NCI-H446 treated with DMSO at 0.1 percent for 48 hours (cell line): ENCODE results near the gene RGS17.

Experiments
- DNase-seq: peaks from one replicate; lab custom pipeline; 2025; lab: John Stamatoyannopoulos, UW

Gene RGS17

DNA sequence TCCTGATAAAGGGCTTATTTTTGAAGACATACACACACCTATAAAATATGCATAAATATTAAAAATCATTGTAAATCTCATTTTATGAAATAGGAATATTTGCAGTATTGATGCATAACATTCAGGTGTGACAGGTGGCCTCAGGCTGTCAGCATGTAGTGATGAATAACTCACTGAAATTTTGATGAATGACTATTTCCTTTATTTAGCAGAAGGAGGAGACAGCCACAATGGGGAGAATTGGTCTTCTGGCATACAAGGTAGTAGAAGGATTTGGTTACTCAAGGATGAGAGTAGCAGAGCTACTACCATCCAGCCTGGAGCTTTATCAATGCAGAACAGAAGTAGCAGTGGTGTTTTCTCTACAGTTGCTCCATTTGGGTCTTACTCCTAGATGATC, 47.2 kb downstream of the RGS17 start:
- DNase-seq, result no peak

DNA sequence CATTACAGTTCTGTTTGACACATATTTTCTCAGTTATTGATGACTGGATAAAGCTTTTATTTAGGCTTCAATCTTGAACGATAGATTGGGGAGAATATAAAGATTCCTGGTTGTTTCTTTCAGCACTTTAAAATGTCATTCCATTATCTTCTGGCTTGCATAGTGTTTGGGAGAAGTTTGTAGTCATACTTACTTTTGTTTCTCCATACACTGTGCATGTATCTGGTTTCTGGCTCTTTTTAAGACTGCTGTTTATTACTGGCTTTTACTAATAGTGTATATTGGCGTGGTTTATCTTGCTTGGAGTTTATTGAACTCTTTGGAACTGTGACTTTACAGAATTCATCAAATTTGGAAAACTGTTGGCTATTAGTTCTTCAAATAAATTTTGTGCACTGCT, 49.2 kb downstream of the RGS17 start:
- no peak for DNase-seq

DNA sequence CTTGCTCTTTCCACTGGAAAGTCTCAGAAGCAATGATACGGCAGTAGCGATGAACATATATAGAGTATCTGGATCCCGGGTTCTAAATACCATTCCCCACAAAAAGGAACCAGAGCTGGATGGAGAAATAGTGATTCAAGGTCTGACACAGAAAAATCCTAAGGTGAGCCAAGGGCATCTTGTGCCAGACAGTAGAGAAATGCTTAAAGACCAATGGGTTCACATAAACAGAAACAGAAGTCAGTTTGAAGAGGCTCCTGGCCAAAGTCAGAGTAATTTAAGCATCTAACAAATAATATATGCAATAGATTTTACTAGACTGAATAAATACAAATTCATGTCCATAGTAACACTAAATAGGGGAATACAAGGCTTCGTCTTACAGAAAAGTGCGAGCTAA, 54.7 kb downstream of the RGS17 start:
- DNase-seq, result no peak

DNA sequence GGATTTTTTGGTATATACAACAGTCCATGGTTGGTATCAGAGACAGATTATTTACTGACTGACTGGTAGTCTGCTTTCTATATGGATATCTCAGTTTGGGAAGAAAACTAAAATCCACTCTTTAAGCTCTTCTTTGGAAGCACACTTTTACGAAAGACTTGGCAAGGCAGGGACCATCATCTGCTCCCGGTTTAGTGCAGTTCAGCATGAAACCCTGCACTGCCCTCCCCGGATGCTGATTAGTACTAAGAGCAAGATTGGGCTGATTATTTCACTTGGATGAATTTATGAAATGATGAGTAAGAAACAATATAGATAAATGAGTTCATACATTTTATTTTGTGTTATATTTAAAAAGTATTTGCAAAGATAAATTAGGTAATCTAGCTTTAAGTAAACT, 56.3 kb downstream of the RGS17 start:
- no peak for DNase-seq

DNA sequence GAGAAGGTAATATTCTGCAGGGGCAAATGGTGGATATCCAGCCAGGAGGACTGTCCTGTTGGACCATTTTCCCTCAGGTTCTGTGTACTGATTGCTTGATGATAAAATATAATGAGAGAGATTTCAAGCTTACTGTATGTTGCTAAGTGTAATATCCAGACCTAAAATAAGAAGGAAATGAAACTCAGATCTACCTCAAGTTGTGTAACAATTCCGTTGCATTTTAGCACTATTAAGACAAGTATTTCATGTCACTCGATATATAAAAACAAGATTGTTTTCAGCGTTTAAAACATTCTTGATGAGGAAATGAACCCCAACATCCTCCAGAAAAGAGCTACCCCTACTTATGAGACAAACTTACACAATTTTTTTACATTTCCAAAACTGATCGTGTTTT, 57.2 kb downstream of the RGS17 start:
- no peak for DNase-seq

DNA sequence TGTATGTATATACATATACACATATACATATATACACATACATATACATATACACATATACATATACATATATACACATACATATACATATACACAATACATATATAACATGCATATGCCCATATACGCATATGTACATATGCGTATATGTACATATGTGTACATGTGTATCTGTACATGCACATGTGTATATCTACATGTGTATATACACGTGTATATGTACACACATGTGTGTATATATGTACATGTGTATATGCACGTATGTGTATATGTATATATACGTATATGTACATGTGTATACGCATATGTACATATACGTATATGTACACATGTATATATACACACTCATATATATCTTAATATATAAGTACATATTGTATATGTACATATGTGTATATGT, 60.3 kb downstream of the RGS17 start:
- DNase-seq, result no peak

DNA sequence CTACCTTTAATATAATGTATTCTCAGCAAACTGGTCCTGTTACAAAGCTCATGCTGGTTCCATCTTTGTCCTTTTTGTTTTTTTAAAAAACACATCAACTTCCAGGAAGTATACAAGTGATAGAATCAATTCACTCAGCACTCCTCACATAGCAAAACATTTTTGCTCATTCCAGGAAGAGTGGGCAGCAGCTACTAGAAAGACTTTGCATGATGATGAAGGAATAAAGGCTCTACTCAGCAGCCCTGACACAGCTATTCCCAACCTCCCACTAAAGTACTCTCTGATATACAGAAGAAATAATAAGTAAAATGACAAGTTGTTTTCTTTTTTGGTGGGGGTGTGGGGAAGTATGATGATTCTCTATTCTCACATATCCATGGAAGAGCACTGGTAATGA, 61.2 kb downstream of the RGS17 start:
- no peak for DNase-seq

DNA sequence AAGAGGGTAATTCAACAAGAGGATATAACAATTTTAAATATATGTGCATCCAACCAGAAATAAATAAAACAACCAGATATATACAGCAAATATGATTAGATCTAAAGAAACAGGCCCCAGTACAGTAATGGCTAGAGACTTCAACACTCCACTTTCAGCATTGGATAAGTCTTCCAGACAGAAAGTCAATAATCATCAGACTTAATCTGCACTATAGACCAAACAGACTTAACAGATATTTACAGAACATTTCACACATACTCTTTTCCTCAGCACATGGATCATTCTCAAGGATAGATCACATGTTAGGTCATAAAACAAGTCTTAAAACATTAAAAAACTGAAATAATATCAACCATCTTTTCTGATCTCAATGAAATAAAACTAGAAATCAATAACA, 65.9 kb downstream of the RGS17 start:
- no peak for DNase-seq

DNA sequence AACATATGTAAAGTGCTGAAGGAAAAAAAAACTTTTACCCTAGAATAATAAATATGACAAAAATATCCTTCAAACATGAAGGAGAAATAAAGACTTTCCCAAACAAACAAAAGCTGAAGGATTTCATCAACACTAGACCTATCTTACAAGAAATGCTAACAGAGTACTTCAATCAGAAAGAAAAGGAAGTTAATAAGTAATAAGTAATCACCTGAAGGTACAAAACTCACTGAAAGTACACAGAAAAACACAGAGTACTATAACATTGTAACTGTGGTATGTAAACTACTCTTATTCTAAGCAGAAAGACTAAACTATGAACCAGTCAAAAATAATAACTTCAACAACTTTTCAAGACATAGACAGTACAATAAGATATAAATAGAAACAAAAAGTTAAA, 67.1 kb downstream of the RGS17 start:
- no peak for DNase-seq

DNA sequence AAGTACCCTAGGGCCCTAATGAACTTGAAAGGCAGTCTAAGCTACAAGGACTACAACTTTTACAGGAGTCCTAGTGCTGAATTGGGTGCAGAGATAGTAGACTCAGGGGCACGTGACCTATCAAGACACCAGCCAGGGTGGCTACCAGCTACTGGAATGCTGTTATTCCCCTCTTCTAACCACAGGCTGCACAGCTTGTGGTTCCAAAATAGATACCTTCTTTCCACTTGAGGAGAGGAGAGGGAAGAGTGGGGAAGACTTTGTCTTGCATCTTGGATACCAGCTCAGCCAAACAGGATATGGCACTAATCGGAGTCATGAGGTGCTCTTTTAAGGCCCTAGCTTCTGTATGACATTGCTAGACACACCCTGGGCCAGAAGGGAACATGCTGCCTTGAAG, 68.6 kb downstream of the RGS17 start:
- no peak for DNase-seq

DNA sequence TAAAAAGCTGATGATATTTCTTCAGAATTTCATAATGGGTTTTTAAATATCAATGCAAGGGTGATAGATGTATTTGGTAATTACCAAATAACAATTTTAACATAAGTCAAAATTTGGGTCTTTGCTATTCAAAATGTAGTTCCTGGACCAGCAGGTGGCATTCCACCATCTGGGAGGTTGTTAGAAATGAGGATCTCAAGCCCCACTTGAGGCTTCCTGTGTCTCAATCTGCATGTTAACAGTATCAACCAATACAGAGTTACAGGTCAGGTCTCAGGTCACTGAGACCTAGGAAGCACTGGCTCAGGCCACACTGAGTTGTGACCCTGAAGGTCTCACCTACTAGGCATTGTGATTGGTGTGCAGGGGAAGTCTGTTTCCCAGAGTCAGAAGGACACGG, 71.3 kb downstream of the RGS17 start:
- no peak for DNase-seq

DNA sequence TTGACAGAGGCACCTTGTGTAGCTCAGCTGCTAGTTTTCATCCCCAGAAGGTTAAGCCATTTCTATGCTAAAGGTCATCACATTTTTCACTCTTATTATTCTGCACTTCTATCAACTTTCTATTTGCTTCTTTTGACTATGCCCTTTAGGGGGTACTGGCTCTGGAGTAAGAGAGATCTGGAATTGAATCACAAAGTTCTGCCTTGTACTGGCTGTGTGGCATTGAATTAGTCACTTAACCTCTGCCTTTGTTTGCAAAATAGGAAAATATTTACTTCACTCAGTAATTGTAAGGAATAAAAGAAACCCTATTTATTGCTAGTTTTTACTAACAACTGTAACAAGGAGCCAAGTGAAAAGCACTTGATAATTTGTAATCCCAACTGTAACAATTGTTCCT, 71.8 kb downstream of the RGS17 start:
- no peak for DNase-seq

DNA sequence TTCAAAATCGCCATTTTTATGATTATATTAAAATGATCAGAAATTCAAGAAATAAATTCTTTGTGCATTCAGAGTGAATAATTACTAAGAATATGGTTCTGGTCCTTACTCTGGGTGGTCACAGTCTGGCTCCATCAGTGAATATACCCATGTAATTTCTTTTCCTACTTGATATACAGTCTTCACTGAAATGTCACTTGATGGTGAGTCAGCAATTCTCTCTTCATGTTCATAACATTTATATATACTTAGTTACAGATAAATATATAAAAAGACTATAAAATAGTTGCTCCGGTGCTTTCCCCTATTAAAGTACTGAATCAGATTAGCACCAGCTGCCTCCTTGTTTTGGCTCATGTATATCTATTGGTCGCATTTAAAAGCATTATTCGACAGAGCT, 72.2 kb downstream of the RGS17 start:
- no peak for DNase-seq

DNA sequence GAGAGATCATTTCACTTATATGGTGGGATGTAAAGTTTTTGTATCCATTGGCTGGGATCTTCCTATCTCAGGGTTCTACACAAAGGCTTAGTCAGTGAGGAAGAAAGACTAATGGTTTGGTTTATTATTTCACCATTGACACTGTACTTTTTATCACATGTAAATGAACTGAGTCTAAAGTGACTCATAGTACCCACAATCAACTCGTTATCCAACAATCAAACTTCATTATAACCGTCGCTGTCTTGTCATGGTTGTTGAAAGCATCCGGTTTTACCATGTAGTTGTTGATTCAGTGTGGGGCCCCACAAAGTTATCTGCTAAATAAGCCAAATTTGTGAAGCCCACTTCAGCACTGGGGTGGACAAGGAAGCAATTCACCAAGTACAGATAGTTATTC, 72.8 kb downstream of the RGS17 start:
- no peak for DNase-seq

DNA sequence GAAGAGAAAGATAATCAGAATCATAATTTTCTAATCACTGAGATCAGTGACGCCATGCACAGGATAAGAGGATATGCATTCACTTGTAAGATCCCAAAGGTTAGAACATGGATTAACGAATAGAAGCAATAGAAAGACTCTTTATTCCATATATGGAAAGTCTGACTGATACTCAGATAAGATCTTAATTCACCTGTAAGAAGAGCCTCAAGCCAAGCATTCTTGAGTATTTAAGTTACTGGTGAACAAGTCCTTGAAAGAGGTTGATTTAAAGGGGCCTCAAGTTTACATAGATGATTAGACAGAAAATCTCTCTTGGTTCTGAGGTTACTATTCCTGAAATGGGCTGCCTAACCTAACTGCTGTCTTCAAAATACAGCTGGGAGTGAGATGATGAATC, 74.8 kb downstream of the RGS17 start:
- no peak for DNase-seq

DNA sequence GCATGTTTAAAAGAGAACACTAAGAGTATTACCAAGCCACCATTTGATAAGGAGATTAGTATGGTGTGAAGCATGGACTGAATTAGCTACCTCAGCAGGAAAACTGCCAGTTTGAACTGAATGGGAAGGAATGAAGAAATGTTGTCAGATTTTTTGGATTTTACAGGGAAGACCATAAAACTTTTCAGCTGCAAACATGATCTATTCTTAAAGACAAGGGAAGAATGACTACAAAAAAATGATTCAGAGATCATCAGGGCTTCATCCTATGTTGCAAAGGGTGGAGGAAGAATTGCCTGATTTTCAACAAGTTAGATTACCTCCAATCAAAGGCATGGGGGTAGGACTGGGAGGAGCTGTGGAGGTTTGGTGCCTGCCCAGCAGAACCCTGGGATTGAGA, 79.3 kb downstream of the RGS17 start:
- no peak for DNase-seq

DNA sequence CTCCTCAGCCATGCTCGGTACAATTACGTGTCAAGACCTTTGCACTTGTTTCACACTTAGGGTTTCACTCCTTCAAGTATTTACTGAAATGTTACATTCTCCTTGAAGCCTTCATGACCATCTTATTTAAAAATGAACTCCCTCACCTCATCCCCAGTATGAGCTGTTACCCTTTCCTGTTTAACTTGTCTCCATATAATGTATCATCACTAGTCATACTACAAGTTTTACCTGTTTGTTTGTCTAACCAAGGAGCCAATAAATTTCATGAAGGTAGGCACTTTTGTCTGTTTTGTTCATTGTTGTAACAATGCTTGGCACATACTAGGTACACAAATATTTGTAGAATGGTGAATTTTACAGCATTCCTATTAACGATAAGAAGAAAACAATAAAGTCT, 82.5 kb downstream of the RGS17 start:
- no peak for DNase-seq

DNA sequence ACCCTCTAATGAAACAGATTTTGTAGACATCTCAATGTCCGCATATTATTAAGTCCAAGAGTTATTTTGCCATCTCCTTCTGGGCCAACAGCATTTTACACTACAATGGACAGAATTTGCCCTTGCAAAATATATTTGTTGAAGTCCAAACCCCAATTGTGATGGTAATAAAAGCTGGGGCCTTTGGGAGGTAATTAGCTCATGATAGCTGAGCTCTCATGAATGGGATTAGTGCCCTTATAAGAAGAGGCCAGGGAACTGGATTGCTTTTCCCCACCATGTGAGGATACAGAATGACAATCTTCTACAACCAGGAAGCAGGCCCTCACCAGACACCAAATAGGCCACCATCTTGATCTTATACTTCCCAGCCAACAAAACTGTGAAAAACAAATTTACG, 83.7 kb downstream of the RGS17 start:
- no peak for DNase-seq

DNA sequence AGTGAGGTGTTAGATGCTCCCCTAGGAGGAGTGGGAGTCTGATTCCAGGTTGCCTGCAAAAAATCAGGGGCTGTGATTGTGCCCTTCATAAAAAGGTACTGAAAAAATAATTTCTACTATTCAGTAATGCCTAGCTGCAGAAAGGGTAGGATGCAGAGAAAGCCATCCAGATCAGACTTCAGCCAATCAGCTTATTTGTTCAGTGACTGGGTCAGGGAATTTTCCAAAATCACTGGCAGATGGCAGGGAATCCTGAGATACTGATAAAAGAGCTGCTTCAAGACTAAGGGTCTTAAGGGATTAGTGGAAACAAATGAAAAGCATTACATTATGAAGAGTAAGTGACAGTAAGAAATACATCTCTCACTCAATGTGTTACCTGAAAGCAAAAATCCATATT, 85.8 kb downstream of the RGS17 start:
- DNase-seq, result no peak

DNA sequence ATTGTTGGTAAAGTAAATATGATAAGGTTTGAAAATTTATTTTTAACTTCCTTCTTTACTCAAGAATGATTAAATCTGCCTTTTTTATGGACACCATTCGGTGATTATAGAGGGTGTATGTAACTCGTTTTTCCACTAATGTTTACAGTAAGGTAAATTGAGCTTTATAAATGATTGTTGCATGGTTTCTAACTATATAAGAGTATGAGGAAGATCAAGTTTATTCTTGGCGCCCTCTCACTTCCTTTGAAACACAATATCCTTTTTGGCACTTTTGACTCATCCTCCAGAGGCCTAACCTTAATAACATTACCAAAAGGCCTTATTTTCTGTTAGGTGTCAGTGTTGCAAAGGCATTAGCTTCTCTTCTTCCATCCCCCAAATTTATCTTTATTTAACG, 86.8 kb downstream of the RGS17 start:
- DNase-seq, result no peak

DNA sequence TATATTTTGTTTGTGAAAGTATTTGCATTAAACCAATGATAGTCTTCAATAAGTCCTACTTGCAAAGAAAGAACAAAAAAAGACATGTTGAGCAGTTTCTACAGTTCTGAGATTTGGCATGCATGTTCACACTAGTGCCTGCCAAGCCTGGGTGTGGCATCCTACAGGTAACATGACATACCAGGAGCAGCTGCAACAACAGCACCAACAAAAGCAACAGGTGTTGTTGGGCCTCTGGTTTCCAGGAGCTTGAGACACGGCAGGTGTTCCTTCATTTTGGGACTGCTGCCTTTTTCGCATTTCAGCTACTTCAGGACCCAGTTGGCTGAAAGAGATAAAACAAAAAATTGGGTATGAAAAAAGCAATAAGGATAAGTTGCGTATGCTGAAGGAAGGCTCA, 87.4 kb downstream of the RGS17 start:
- DNase-seq, result no peak

DNA sequence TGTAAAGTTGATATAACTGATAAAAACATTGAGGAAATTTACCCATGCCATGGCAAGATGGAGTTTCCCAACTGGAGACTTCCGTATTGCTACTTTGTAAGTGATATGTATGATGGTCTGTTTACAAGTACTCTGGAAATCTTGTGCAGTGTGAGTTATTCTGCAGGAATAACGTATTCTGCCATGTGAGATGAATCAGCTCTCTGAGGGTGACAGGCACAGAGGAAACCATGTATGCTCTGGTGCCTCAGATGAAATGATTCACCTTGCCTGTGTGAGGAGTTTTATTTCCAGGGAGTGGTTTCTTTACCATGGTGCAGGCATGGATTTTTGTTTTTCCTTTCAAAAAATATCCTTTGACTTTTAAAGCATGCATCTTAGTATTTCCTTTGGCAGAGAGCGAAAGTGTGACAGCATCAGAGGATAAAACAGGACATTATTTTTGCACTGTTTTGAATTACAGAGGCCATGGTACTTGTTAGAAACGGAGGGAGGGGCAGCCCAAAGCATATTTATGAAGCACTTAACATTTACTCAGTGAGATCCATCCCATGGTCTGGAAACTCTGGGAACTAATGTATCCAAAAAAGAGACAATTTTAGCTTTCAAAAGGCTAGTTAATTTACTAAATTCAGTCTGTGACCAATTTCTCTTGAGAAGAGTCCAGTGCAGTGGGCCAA, 92.6 kb downstream of the RGS17 start:
- no peak for DNase-seq

DNA sequence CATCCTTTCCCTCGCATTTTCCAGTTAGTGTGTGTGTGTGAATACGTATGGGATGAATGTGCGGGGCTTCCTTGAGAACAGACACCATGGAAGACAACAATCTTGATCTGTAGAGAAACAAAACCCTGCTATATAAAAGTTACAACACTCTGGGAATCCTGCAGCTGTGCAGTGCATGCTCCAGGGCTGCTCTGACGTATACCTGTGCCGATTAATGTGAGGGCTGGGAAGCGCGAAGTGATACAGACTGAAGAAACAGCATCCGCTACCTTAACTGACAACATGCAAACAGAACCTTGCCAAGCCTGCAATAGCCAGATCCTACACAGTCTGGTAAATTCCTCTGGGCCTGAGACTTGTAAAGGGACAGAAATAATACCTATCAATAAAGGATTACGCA, 96.9 kb downstream of the RGS17 start:
- DNase-seq, result no peak

DNA sequence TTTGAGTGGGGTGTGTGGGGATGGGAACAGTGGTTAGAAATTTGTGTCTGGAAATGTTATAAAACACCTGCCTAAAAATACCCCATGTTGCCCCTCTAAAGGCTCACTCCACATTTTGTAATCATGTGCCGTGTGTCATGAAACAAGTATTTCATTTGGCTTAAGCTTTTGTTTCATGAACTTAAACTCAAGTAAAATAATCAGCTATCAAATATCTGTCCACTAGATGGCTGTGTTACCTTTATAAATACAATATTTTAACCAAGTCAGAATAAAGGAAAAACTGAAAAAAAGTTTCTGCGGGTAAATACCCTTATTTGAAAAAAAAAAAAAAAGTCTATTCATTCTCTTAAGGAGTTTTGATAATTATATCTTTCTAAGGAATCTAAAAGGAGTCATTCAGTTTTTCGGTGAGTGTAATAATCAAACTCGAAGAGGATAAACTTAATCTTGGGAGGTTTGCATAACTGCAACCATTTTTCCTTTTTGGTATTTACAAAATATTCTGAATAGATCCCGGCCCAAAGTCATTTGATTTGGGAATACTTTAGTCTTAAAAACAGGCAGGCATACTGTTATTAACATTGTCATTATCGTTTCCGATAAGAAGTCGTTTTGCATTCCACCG, 98.7 kb downstream of the RGS17 start:
- DNase-seq, result peak; percentile 5
